ENCODE results near the gene ACAA2. TPM values are rescaled to one million over a fixed set of nuclear protein-coding genes. Genes with fewer than 3 reads are reported as not detected.

The ACAA2 gene
- total and polyA plus RNA-seq, 10 of the 15 experiments (the other 5 are each of a cell fraction or from before 2014, with no cell fraction given) = 43.1 to 134 (median 64.6) TPM

GRCh38 chr18:49846361-49846662 is 33.0 kb upstream of the ACAA2 start:
- FAIRE-seq (no peak), DNase-seq (ENCODE audit: low read depth, low spot score) (no peak), ATAC-seq (no peak)
- Histone ChIP-seq H4K20me1 (ENCODE audit: control insufficient read depth, insufficient read depth) (no peaks in the 10 kb centered on the region), H3K27ac (ENCODE audit: control insufficient read depth, insufficient read depth) (no peak overlapping the region), H3K4me3 (no peak overlapping the region), H2AFZ (ENCODE audit: control insufficient read depth, low read depth, low read length) (no peak overlapping the region), H3K4me1 (ENCODE audit: control insufficient read depth, insufficient read depth, low read length) (no peaks in the 10 kb centered on the region), H3K36me3 (ENCODE audit: control insufficient read depth in 2 of 2, insufficient read depth in 2 of 2, low read length in 1 of 2) (no peaks in the 10 kb centered on the region), H3K9ac (ENCODE audit: control insufficient read depth, insufficient read depth, low read length) (no peak overlapping the region), H3K9me3 (replicated peaks; ENCODE audit: control insufficient read depth, insufficient read depth, low read length) (no peaks in the 10 kb centered on the region), H3K27me3 (replicated peaks in 1 of 2; ENCODE audit: control insufficient read depth in 2 of 2, insufficient read depth in 2 of 2, low read length in 1 of 2) (peaks cover 0 to 3% of the 10 kb centered on the region in 2 experiments; a peak in 1 of 4 replicates), H3K79me2 (ENCODE audit: control insufficient read depth, insufficient read depth, low read length) (no peaks in the 10 kb centered on the region), H3K4me2 (ENCODE audit: control insufficient read depth, insufficient read depth) (no peak overlapping the region)
- ChIA-PET CTCF (interaction anchor here (0.7 kb wide), 1 partner anchor 9 kb away, joined by 3 read pairs; no protein-coding TSS in a partner anchor), RAD21 (ENCODE audit: unreplicated experiment) (no interaction called here), POLR2A (no interaction called here), SMC1A (ENCODE audit: uncharacterized antibody, unreplicated experiment) (no interaction called here)
- TF ChIP-seq JUNB (IDR thresholded peaks at IDR 0.05) (no peak), BCL11A (IDR thresholded peaks at IDR 0.05; ENCODE audit: low read depth, low read length) (no peak), SREBF2 (IDR thresholded peaks at IDR 0.05; ENCODE audit: low read length) (no peak), STAT3 (IDR thresholded peaks at IDR 0.05; ENCODE audit: low read depth, low read length) (no peak), MEF2B (IDR thresholded peaks at IDR 0.05; ENCODE audit: partially characterized antibody, poor library complexity, severe bottlenecking) (no peak), ATF2 (IDR thresholded peaks at IDR 0.05; ENCODE audit: low read length) (no peak), RELB (IDR thresholded peaks at IDR 0.05; ENCODE audit: low read depth) (no peak), MLLT1 (IDR thresholded peaks at IDR 0.05) (no peak), YY1 (IDR thresholded peaks at IDR 0.05; ENCODE audit: low read depth, low read length) (no peak), HCFC1 (IDR thresholded peaks at IDR 0.05; ENCODE audit: low read length) (no peak)
- 50% methylated on average over 5 of the region's 5 CpGs for WGBS (ENCODE audit: insufficient coverage, insufficient replicate concordance, low lambda C conversion rate, missing lambda C conversion rate)
- intact Hi-C loops (cut with micrococcal nuclease; ENCODE audit: unreplicated experiment) (no loop called here), in situ Hi-C loops (cut with MboI) (no loop called here)
- no TSS peak for BruUV-seq (replicated peaks)
